Activated naive CD4-positive, alpha-beta T cell treated with anti-CD3 and anti-CD28 coated beads for 36 hours (primary cell): Measurements from ENCODE around the gene NOP14. TPM values are rescaled to one million over a fixed set of nuclear protein-coding genes. Genes with fewer than 3 reads are reported as not detected.
A peak's percentile ranks its signal among the peaks of the same experiment; 100 is the strongest.
"Not testable (repeated sequence)": the region's sequence is repeated elsewhere in the genome, so short reads cannot be mapped to it uniquely, and the experiment has no call there.

ENCODE experiments used
- CTCF ChIA-PET: fragments of 350-600 bp; sonication (Branson Sonifier 250); formaldehyde crosslinking; loops from one replicate; lab custom pipeline; 2021; ENCODE audit warnings: antibody characterized with exemption; lab: Charles Lee
- DNase-seq: peaks from one replicate; pipeline ENCODE4 v3.0.0-alpha.2; 2020
- H3K27ac Mint-ChIP-seq: one replicate; pipeline ENCODE4 v1.8.0; 2021; ENCODE audit warnings: mild to moderate bottlenecking, mixed read lengths
- H3K27me3 Mint-ChIP-seq: one replicate; pipeline ENCODE4 v1.8.0; 2021; ENCODE audit warnings: low read depth, mixed read lengths
- H3K36me3 Mint-ChIP-seq: one replicate; pipeline ENCODE4 v1.8.0; 2021; ENCODE audit warnings: low read depth, mixed read lengths
- H3K4me1 Mint-ChIP-seq: one replicate; pipeline ENCODE4 v1.8.0; 2021; ENCODE audit warnings: low read depth, mixed read lengths
- H3K4me3 Mint-ChIP-seq: one replicate; pipeline ENCODE4 v1.8.0; 2021; ENCODE audit warnings: mild to moderate bottlenecking, moderate library complexity, mixed read lengths
- H3K9me3 Mint-ChIP-seq: one replicate; pipeline ENCODE4 v1.8.0; 2021; ENCODE audit warnings: mixed read lengths
- intact Hi-C: fragments of 100-400 bp; cut with micrococcal nuclease; formaldehyde crosslinking; loops from one replicate; pipeline ENCODE4 v1.15.1; 2023
- total RNA-seq, 2 experiments: library from RNA; stranded (reverse); gene quantifications; one replicate each; pipeline ENCODE4 v1.2.3, GENCODE V29; 2021

Gene NOP14
- total RNA-seq, 2 experiments from 2014 or later: 48.3 to 55.1 TPM

DNA sequence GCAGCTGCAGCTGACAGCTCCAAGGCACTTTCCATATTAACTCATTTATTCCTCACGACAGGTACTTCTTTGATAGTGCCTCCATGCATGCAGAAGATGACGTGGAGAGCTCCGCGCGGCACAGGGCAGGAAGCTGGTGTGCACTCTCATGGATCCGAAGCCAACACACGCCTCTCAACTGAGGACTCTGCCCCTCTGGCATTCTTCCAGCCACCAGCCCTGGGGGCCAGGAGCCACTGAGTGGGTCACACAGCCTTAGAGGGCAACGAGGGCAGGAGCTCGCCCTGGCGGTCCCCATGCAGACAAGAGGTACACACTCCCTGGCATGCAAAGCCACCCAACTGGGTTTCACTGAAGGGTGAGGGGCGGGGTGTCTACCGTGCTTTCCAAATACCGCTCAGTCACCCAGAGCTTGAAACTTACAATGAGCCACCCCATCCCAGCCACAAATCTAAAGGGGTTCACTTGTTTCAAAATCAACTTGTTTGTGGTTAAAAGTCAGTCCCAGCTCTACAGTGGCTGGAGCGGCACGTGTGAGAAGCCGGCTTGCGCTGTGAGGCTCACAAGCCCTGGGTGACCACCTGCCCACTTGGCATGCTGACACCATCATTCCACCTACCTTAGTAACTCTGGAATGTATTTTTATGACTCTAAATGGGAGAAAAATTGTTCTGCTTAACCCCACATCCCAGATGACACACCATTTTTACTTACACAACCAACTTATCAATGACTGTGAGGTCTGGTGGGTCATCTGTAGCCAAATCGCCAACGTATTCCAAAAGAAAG, 16.2 kb downstream of the NOP14 start:
- CTCF ChIA-PET: interaction anchor here (1.1 to 1.3 kb wide), 2 partner anchors 9 to 12 kb away, joined by 4 read pairs; no protein-coding TSS in a partner anchor
- peaks cover 63% of the 10 kb centered on the region for H3K36me3 Mint-ChIP-seq
- DNase-seq: no peak
- no peak overlapping the region for H3K4me3 Mint-ChIP-seq
- no peaks in the 10 kb centered on the region for H3K27me3 Mint-ChIP-seq
- no peaks in the 10 kb centered on the region for H3K9me3 Mint-ChIP-seq
- intact Hi-C loops: no loop called here
- H3K4me1 Mint-ChIP-seq: no peaks in the 10 kb centered on the region
- no peak overlapping the region for H3K27ac Mint-ChIP-seq

DNA sequence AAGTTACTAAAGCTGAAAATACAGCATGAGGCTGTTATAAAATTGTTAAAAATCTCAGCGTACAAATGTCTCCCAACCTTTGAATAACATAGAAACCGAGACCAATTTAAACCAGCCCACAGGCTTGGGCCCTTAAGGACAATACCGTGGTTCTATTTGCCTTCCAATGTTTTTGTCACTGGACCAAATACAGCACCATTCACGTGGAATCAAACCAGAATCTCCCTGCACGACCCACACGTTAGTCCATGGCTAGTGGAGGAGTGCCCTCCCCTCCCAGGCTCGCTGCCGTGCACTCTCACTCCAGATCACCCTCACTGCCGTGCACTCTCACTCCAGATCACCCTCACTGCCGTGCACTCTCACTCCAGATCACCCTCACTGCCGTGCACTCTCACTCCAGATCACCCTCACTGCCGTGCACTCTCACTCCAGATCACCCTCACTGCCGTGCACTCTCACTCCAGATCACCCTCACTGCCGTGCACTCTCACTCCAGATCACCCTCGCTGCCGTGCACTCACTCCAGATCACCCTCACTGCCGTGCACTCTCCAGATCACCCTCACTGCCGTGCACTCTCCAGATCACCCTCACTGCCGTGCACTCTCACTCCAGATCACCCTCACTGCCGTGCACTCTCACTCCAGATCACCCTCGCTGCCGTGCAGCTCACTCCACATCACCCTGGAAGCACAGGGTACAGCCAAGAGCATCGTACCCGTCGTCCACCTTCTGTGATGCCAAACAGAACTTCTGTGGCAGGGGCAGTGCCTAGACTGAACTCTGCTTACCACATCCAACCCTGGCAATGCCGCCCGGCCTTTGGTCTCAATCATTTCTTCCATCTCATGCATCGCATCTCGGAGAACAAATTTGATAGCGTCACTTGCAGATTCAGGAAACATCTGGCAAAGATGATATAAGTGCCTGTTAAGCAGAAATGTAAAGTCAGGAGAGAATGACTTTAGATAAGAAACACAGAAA, 17.3 kb downstream of the NOP14 start:
- DNase-seq, H3K27me3 Mint-ChIP-seq, H3K27ac Mint-ChIP-seq, H3K4me1 Mint-ChIP-seq, H3K9me3 Mint-ChIP-seq, intact Hi-C loops, H3K4me3 Mint-ChIP-seq: not testable (repeated sequence)
- H3K36me3 Mint-ChIP-seq: peaks cover 56% of the 10 kb centered on the region
- CTCF ChIA-PET: interaction anchor here (1.3 to 2.4 kb wide), 3 partner anchors 8 to 10 kb away, joined by 4 to 9 read pairs (median 6); no protein-coding TSS in a partner anchor

DNA sequence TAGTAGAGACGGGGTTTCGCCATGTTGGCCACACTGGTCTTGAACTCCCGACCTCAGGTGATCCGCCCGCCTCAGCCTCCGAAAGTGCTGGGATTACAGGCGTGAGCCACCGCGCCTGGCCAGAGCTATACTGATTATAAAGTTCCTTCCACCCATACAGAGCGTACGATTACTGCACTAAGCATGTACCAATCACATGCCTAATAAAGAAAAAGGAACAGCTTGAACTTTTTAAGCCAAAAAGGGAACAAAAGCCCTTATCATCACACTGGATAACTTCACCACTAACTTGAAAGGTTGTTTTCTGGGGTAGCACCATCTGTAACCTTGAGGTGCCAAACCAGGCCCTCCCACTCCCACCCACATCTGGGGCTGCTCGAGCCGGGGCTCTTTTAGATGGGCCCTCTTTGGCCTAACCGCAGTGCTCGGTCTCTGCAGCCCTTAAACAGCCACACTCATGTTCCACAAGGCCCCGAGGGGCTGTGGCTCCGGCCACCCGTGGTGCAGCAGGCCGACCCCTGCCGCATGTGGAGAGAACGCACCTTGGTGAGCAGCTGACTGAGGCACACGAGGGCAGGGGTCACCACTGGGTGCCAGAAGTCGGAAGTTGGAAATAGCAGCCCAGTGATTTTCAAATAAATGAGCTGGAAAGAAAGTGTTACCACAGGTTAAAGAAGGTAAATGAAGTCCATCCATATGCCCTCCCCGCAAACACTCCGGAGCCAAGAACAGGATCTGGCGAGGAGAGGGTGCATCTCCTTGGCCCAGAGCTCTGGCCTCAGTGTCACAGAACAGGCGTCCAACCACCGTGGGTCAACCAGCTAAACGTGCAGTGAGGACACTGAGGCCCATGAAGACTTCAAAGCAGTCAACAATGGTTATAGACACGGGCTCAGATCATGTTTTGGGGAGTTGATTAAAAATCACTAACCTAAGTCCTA, 18.4 kb downstream of the NOP14 start:
- CTCF ChIA-PET: interaction anchor here (1.4 to 2.4 kb wide), 2 partner anchors 9 to 11 kb away, joined by 6 to 9 read pairs; no protein-coding TSS in a partner anchor
- intact Hi-C loops: no loop called here
- Mint-ChIP-seq H3K27me3 (no peaks in the 10 kb centered on the region), H3K36me3 (peaks cover 51% of the 10 kb centered on the region), H3K27ac (peak overlapping the region; percentile 71), H3K4me3 (no peak overlapping the region), H3K4me1 (peaks cover 2% of the 10 kb centered on the region), H3K9me3 (no peaks in the 10 kb centered on the region)
- no peak for DNase-seq

DNA sequence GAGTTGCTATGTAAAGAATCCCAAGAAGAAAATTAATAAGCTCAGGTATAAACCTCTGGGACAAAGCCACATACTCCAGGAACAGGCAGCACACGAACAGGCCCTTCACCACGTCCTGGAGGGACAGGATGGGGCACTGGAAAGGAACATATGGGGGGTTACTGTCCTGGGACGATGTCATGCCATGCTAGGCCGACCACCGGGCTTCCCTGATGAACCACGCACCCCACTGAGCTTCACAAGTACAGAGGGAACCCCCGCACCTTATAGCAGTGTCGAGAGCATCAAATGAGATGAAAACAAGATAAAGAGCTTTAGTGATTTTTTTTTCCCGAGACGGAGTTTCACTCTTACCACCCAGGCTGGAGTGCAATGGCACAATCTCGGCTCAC, 19.1 kb downstream of the NOP14 start:
- no peak for DNase-seq
- peaks cover 51% of the 10 kb centered on the region for H3K36me3 Mint-ChIP-seq
- H3K27me3 Mint-ChIP-seq: no peaks in the 10 kb centered on the region
- H3K27ac Mint-ChIP-seq: peak overlapping the region; percentile 71
- no peak overlapping the region for H3K4me3 Mint-ChIP-seq
- peaks cover 8% of the 10 kb centered on the region for H3K4me1 Mint-ChIP-seq
- no peaks in the 10 kb centered on the region for H3K9me3 Mint-ChIP-seq
- intact Hi-C loops: no loop called here
- CTCF ChIA-PET: interaction anchor here (2.4 kb wide), 1 partner anchor 12 kb away, joined by 9 read pairs; no protein-coding TSS in a partner anchor

DNA sequence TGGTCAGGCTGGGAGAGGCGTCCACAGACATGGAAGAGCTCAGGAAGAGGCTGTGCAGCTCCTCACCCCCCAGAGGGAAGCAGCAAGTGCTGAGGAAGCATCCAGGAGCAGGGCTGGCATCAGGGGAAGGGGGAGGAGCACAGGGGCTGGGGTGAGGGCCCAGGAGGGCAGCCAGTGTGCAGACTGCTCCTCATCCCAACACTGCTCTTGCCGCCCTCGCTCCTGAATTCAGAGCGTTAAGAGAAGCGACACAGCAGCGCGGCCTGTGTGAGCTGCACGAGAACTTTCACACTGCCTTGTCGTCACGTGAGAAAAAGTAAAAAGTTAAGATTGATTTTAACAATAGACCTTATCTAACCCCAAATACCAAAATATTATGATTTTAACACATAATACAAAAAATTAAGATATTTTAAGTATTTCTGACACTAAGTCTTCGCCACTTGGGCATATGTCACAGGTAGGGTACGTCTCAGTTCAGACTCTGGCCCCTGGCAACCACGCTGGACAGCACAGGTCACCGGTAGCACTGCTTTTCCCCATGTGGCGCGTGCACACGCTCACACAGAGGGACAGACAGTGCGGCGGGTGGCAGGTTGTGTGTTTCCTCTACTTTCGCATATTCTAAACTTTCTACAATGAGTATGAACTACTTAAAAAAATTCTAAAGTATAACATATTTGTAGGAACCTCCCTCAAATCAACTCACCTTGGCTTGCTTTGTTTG, 19.7 kb downstream of the NOP14 start:
- CTCF ChIA-PET: interaction anchor here (2.4 kb wide), 1 partner anchor 12 kb away, joined by 9 read pairs; no protein-coding TSS in a partner anchor
- Mint-ChIP-seq H3K36me3 (peaks cover 50% of the 10 kb centered on the region), H3K4me3 (no peak overlapping the region), H3K27ac (peak overlapping the region; percentile 71), H3K9me3 (no peaks in the 10 kb centered on the region), H3K27me3 (no peaks in the 10 kb centered on the region), H3K4me1 (peaks cover 12% of the 10 kb centered on the region)
- intact Hi-C loops: no loop called here
- no peak for DNase-seq

DNA sequence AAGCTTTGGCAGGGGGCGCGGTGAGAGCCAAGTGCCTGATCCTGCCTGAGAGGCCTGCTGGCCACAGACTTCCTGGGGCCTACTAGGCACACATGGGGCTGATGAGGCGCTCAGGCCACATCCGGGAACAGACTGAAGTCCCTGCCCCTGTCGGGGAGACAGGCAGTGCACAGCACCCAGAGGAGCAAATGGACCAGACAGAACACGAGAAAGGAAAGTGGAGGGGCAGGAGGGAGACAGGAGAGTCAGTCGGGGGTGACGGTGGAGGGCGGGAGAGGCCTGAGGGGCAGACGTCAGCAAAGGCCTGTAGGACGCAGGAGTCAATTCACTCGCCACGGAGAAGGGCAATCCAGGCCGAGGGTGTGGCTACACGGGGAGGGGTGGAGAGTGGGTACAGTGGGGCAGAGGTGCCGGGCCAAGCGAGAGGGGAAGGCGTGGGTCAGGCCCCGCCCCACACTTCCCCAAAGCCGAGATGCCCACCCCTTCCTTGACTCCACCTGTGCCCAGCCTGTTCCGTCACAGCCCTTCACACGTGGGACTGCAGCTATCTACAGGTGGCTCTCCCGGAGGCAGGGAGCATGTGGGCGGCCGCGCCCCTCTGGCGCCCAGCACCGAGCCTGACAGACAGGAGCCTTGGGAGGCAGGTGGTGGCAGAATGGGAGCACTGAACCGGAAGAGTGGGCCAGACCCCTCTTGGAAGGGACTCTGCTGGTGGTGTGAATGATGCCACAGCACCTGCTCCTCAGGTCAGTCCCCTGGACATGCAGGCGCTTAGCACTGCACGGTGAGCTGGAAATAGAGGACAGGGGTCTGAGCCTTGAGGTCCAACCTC, 20.5 kb downstream of the NOP14 start:
- Mint-ChIP-seq H3K27ac (peak overlapping the region; percentile 18), H3K36me3 (peaks cover 50% of the 10 kb centered on the region), H3K4me3 (no peak overlapping the region), H3K27me3 (no peaks in the 10 kb centered on the region), H3K4me1 (peaks cover 15% of the 10 kb centered on the region), H3K9me3 (no peaks in the 10 kb centered on the region)
- no peak for DNase-seq
- CTCF ChIA-PET: no interaction called here
- intact Hi-C loops: no loop called here

DNA sequence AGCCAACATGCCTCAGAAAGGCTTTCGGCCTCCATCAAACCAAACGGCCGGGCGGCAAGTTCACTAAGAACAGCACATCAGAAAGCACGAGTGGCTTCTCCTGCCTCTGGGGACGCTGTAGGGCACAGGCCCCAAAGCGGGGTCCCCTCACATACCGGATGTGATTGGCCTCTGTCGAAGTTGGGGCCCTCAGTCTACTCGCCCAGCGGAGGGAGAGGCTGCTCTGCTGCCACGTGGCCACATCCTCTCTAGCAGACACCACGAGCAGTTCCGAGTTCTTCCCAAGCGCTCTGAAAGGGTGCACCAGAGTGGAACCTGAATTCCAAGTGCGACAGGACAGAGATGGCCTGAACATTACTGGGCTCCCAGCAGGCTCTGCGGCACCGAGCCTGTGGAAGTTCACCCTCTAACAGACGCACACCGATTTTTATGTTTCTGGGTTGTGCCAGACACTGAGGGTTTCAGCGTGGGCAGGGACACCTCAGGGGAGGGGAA, 21.1 kb downstream of the NOP14 start:
- intact Hi-C loops: no loop called here
- Mint-ChIP-seq H3K36me3 (peaks cover 50% of the 10 kb centered on the region), H3K27ac (peak overlapping the region; percentile 18), H3K4me3 (no peak overlapping the region), H3K27me3 (no peaks in the 10 kb centered on the region), H3K9me3 (no peaks in the 10 kb centered on the region), H3K4me1 (peaks cover 21% of the 10 kb centered on the region)
- CTCF ChIA-PET: no interaction called here
- DNase-seq: no peak

DNA sequence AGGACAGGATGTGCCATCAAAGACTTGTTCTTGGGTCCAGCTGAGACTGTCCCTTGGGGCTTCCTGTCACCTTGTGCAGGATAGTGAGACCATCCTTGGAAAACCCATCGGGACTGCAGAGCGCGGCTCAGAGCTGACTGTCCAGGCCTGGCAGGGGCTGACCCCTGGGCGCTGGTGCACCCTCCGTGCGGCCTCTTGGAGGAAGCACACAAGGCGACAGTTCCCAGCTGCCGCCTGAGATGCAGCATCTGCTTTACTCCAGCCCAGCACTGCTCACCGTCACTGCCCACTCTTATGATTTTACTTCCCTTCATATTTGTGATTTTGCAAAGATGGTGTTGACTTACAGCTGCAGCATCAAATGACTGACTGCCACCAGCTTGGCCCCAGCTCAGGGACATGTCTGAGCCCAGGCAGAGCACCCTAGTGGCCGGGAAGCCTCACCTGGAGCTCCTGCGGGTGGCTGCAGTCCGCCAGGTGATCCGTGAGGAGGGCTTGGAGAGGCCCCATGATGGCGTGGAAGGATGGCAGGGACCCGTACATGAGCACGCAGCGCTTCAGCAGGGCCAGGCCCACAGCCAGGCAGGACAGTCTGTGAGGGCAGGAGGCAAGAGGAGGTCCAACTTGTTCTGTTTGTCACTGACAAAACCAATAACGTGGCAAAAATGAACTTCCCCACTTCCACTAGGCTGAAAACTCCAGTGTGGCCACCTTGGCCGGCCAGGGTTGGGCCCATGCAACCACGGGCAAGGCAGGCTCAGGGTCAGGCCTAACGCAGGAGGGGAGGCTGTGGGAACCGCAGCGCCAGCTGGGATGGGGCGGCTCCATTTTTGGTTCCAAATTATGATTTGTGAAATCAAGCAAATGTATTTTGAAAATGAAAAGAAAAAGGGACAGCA, 21.8 kb downstream of the NOP14 start:
- H3K27me3 Mint-ChIP-seq: no peaks in the 10 kb centered on the region
- H3K36me3 Mint-ChIP-seq: peaks cover 51% of the 10 kb centered on the region
- H3K4me3 Mint-ChIP-seq: no peak overlapping the region
- peak overlapping the region; percentile 65 for H3K27ac Mint-ChIP-seq
- intact Hi-C loops: no loop called here
- CTCF ChIA-PET: interaction anchor here (0.7 kb wide), 1 partner anchor 11 kb away, joined by 3 read pairs; no protein-coding TSS in a partner anchor
- peaks cover 28% of the 10 kb centered on the region for H3K4me1 Mint-ChIP-seq
- DNase-seq: no peak
- H3K9me3 Mint-ChIP-seq: no peaks in the 10 kb centered on the region

DNA sequence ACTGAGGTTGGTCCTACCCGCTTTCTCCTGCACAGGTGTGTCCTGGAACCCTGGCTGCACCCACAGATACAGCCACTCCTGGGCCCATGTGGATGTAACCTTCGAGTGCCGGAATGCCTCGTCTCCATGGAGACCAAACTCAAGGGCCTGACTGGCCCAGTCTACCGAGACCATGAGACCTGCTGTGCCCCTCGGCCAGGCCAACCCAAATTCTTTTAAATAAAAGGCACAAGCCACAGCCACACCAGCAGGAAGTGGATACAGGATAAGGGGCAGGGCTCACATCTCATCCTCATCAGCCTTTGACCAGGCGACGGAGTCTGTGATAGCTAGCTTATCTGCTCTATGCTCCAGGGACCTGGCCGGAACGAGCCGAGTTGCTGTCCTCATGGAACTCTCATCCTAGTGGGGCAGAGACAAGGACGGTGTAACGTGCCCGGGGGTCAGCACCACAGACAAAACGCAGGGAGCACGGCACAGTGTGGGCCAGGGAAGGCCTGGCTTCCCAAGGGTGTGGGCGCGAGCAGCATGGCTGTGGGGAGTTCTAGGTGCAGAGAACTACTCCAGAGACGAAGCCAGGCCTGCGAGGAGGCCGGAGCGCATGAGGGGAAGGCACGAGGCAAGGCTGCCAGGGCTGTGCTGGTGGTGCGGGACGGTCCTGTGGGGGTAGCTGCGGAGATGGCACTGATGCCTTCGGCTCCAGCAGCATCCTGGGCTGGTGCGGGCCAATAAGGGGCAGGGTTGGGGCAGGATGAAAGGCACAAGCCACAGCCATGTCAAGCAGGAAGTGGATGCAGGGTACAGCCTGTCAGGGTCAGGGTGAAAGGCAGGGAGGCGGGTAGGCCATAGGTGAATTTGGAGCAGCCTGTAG, 22.7 kb downstream of the NOP14 start:
- Mint-ChIP-seq H3K36me3 (peaks cover 49% of the 10 kb centered on the region), H3K27me3 (no peaks in the 10 kb centered on the region), H3K4me1 (peaks cover 37% of the 10 kb centered on the region), H3K4me3 (no peak overlapping the region), H3K27ac (peak overlapping the region; percentile 65), H3K9me3 (no peaks in the 10 kb centered on the region)
- CTCF ChIA-PET: interaction anchor here (0.7 kb wide), 1 partner anchor 13 kb away, joined by 3 read pairs; no protein-coding TSS in a partner anchor
- DNase-seq: no peak
- intact Hi-C loops: no loop called here
